Activated T-cell treated with anti-CD3 and anti-CD28 coated beads, Interleukin-2, amount 50 U/mL, for 1 hour (primary cell): ENCODE measurements around the gene LOXHD1.
A peak's percentile ranks its signal among the peaks of the same experiment; 100 is the strongest.

Experiments used
- DNase-seq: peaks from one replicate; pipeline ENCODE4 v3.0.0-alpha.2; 2020

LOXHD1 gene

GRCh38 chr18:46538376-46538775 lies 118.6 kb downstream of the LOXHD1 start:
- no peak for DNase-seq

DNA sequence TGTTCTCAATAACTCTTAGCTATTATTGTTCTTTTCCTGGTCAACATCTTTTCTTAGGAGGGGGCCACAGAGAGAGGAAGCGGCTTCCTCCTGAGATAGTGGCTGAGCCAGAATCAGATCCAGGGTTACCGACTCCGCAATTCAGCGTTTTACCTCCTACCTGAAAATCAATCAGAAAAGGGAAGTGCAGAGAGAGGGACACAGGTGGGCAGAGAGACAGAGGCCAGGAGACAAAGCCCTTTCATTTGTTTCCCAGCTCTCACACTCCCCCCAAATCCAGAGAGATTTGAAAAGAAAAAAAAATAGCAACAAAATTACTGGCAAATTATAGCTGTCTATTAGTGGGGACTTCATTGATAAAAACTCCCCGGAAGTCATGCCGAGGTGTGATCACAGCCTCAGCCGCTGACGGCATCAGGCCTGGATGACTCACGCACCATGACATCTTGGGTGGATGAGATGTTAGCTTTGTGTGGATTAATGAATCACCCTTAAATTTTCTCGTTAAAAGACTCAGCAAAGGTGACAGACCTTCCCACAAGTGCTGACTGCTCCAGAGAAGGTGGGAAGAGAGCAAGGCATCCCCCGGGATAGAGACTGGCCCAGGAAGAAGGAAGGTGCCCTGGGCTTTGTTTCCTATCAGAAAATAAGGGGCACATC lies 120.7 kb downstream of the LOXHD1 start:
- DNase-seq = no peak

DNA sequence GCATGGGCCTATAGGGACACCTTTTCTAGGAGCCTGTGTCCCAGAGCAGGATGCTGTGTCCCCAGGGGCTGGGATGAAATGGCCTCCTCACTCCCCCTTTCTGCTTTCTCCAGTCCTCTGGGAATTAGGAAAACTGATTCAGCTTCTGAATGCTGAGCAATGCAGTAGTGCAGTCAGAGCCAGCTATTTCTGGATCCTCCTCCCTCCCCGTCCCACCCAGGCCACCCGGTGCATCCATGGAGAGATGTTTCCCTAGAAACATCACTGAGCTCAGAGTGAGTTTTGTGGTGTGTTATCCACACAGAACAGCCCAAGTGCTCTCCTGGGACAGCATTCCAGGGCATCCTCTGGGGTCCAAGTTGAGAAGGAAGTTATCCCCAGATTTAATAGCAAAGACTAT lies 125.5 kb downstream of the LOXHD1 start:
- no peak for DNase-seq

DNA sequence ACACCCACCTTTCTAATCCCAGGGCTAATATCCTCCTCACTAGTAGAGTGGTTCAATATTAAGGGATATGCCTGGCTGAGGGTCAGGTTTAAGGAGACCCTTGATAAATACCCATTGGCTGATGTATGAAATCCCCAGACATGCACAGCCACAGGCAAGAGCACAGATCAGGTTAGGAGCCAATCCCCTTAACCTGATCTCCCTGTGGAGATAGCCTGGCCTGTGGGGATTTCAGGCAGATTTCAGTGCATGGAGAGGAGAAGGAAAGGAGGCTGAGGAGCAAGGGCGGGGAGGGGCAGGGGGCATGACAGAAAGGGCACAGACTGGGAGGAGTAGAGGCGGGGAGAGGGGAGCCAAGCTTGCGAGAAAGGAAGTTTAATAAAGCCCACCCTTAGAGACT lies 129.0 kb downstream of the LOXHD1 start:
- no peak for DNase-seq

DNA sequence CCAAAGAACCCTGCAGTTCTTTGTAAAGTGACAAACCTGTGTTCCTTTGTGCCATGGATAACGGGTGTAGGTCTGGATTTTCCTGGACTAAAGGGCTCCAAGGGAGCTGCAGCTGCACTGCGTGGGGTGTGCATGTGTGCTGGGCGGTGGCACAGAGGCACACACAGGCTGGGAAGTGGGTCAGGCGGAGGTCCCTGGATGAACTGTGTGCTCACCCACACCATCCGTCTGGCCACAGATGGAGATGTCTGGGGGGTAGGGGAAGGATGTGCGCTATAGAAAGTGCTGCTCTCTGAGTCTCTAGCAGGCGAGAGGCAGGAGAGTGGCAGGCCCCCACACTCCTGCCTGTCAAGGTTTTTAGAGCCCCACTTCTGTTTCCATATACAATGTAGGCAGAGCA lies 137.2 kb downstream of the LOXHD1 start:
- DNase-seq = no peak

GRCh38 chr18:46518438-46518837 lies 138.6 kb downstream of the LOXHD1 start:
- no peak for DNase-seq

DNA sequence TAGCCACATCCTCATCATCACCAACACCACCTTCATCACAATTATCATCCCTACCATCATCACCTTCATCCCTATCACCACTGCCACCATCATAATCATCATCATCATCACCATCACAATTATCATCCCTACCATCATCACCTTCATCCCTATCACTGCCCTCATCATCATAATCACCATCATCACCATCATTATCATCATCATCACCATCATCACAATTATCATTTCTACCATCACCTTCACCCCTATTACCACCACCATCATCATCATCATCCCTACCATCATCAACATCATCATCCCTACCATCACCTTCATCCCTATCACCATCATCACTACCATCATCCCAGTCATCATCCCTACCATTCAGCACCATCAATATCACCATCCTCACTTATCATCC lies 140.5 kb downstream of the LOXHD1 start:
- no peak for DNase-seq

DNA sequence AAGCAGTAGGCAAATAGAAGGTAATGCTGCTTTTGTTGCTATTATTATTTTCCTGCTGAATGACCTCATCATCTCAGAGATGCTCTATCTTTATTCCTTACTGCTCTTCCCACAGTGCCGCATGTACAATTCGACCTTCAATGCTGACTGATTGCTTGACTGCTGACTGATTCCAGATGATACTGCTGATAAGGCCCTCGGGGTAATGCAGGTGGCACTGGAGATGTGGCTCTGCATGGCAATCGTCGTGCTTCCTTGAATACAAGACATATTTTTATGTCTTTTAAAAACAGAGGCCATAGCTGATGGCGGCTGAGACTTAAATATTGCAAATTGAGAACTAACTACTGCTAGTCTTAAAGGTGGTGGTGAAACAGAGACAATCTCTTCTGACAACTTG lies 146.6 kb downstream of the LOXHD1 start:
- DNase-seq = no peak

- DNase-seq = no peak
These were observed 147.5 kb downstream of the LOXHD1 start for GRCh38 chr18:46509530-46509929.

GRCh38 chr18:46506974-46507586 lies 149.9 kb downstream of the LOXHD1 start:
- DNase-seq = no peak

- DNase-seq = no peak
These were observed 154.6 kb downstream of the LOXHD1 start for GRCh38 chr18:46502444-46502843.

DNA sequence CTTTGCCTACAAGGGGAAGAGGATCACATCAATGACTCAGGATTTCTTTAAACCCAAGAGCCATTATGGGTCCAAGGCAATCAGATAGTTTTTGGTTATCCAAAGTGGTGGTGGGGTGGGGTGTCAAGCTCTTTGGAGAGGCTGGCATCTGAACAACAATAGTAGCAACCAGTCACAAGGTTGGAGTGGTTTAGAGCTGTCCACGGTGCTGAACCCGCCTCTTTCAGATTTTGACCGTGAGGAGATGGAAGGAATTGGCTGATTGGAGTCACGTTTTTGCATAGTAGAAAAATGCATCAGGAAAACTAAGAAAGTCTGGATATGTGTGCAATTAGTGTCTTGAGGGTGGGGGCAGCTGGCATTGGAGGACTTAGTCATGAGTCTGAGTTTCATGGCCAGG lies 159.9 kb downstream of the LOXHD1 start:
- no peak for DNase-seq

DNA sequence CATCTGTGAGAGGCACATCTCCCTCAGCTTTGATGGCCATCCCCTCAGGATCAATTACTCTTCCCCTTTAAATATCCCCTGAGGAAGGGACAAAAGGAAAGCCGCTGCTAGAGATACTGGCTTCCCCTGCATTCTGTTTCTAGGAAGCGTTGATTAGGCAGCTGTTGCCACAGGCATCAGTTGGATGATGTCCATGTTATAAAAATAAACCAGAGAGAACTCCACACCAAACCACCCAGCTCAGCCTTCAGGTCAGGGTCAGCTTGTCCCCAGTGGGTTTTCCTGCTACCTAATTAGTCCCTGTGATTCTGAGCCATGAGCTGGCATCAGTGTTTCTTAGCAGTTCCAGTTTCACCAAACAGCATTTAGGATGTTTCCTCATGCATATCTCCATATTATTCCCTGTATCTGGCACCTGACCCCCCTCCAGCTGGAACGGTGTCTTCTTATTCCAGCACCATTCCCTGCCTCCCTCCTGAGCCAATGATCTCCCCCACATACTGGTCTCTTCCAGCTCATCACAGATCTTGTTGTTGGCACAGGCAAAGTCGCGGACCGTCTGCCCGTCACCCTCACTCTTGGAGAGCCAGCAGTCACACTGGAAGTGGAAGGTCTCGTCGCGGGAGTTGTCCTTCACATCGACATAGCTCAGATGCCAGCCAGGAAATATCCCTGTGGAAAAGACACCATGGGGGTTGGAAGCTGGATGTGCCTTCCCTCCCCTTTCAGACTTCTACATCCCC lies 168.4 kb downstream of the LOXHD1 start:
- DNase-seq = no peak

- DNase-seq = no peak
These were observed 171.3 kb downstream of the LOXHD1 start for GRCh38 chr18:46485675-46486194.

DNA sequence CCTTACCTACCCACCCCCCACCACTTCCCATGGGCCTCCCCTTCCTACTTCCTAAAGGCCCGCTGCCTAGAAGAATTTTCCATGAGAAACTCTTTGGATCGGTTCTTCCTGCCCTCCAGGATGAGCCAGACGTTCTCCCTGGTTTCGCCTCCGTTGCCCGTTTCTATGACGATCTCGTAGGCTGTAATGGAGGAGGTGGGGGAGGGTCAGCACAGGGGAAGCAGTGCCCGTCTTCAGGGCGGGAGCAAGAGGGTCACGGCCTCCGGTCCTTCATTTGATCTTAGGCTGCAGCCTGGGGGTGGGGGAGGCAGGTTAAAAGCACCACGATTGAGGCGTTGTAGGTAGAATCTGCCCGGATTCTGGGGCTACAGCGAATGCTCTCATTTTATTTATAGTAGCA lies 172.0 kb downstream of the LOXHD1 start:
- no peak for DNase-seq

- no peak for DNase-seq
These were observed 174.2 kb downstream of the LOXHD1 start for GRCh38 chr18:46482831-46483230.

DNA sequence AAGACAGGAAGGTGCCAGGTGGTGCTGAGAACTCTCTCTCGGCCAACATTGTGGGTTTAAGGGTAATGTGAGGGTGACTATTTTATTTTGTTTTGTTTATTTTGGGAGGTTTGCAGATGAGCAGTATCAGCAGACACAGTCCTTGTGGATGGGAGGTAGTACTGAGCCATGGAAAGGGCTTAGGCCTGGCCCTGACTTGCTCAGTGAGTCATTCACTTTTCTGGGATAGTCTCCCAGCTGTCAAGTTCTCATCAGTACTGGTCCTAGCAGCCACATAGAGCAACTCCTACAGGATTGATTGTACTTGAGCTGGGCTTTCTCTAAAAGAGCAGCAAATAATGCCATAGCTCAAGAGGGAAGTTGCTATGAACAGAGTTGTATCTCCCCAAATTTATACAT lies 175.2 kb downstream of the LOXHD1 start:
- no peak for DNase-seq

- peak; percentile 47 for DNase-seq
These were observed 175.8 kb downstream of the LOXHD1 start for GRCh38 chr18:46481048-46481846.

GRCh38 chr18:46480226-46480625 lies 176.8 kb downstream of the LOXHD1 start:
- no peak for DNase-seq

- no peak for DNase-seq
These were observed 178.2 kb downstream of the LOXHD1 start for GRCh38 chr18:46478796-46479195.

DNA sequence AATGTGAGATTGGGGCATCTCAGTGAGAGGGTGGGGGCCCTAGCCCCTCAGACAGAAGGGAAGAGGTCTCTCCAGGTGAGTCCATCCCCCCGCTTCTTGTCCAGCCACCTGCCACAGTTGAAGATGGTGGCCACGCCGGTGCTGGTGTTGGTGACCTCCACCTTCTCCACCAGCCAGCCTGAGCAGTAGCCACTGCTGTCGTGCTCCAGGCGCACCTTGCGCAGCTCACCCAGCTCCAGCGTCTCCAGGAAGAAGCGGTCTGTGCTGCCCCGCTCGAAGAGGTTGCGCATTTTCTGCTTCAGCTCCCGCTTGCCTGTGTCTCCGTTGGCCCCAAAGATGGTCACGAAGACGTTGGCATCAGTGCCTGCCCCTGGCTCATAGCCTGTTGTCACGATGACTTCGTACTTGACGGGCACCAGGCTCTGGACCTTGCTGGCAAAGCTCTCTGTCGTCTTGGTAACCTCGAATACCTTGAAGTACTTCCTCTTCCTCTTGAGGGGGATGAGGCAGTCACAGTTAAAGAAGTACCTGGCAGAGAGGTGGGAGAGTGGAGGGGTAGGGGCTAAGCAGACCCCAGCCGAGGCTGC lies 179.5 kb downstream of the LOXHD1 start:
- no peak for DNase-seq

DNA sequence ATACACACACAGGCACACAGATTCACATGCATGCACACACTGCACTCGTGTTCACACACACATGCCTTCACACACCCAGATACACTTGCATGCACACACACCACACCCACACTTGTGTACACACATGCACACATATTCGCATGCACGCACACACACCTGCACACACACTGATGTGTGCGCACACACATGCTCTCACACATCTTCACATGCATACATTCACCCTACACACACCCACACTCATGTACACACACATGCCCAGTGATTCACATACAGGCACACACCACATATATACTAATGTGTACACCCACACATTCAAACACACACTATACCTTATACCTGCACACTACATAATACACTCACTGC lies 181.6 kb downstream of the LOXHD1 start:
- no peak for DNase-seq
